Smooth muscle cell of the coronary artery (primary cell): ENCODE results near the gene SSTR5. TPM values are rescaled to one million over a fixed set of nuclear protein-coding genes. Genes with fewer than 3 reads are reported as not detected.

ENCODE experiments used
- total RNA-seq: library from RNA; depleted of rRNA; stranded (reverse); fragments of >200 nt; gene quantifications from 2 replicates; pipeline ENCODE4 v1.2.3, GENCODE V29; 2014; ENCODE audit warnings: low replicate concordance

The SSTR5 gene
- not detected in 2 replicates for total RNA-seq

DNA sequence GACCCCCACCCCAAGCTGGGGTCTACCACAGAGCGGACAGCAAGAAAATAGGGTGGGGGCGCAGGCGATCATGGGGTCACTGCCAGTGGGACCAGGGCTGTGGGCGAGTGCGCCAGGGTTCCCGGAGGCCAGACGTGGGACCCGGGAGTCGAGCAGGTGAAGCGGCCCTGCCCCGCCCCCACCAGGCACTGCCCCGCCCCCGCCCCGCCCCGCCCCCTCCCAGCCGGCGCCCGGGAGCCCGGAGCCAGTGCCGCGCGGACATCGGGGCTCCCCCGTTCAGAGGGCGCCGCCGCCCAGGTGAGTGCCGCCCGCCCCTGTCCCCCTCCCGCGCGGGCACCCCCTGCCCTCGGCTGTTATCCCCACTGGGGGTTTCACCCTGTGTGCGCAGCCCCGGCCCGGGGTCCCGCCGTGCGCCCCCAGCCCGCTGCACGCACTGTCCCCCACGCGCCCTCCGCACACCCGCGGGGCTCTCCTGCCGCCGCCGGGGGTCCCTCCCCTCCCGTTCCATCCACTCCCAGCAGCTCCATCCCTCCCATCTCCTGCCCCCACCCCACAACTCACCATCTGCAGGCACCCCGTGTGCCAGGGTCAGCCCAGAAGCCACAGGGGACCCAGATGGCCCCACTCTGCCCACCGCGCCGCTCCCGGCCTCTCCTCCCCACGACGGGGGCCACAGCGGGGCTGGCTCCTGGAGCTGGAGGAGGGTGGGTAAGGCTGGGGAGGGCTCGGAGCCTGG is at the start of gene SSTR5:
SSTR5 (plus strand) TSS at position 222 of the 736 bp plus-strand sequence. CDS start 6,122 bp downstream, outside the sequence.

DNA sequence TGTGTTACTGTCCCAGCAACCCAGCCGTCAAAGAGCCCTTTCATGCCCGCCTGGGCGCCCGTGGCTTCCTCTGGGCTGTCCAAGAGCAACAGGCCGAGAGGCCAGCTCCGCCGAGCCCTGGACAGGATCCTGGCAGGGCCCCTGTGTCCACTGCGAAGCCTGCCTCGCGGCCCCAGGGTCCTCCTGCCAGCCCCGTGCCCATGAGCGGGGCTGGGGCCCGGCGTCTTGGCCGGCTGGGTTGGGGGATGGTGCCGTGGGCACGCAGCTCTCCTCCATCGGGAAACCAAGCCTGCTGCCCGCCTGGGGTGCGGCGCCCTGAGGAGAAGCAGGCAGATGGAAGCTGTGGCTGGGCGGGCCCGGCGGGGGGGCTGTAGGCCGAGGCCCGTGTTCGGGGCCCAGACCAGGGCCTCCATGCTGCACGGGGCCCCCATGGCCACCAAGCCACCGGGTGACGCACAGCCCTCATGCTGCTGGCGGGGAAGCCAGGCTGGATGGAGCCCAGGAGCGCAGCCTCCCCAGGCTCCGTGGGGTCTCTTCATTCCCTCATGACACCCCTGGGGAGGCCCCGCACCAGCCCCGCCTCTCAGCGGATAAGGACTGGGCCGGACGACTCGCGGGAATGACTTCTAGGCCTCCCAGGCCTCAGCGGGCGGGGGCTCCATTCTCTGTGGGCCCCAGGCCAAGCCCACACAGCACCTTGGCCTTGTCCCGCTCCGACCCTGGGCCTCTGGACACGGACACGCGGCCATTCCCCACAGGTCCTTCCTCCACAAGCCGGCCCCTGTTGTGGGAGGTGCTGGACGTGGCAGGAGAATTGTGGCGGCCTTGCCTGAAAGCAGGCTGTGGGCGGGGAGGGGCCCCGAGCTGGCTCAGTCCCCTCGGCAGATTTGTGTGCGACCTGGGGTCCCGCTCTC is 23.9 kb downstream of the SSTR5 start, which contains the start of gene C1QTNF8:
C1QTNF8 (minus strand) TSS at position 76 of the 914 bp plus-strand sequence. CDS start 1,322 bp downstream, outside the sequence.

Other genes starting within 250 kb of the SSTR5 start
- gene LMF1, start 101.8 kb upstream of the SSTR5 start, total RNA-seq, result 10.8 and 15.2 TPM in 2 replicates
- gene SOX8, start 91.0 kb upstream of the SSTR5 start, total RNA-seq, result 0.45 TPM in 1 of 2 replicates, not detected in the other
- gene C1QTNF8, start 23.5 kb downstream of the SSTR5 start, total RNA-seq, result not detected in 2 replicates
- 0.45 and 2.2 TPM in 2 replicates for gene CACNA1H, start 80.4 kb downstream of the SSTR5 start, total RNA-seq
- gene TPSG1, start 152.5 kb downstream of the SSTR5 start, total RNA-seq, result not detected in 2 replicates
- not detected in 2 replicates for gene TPSB2, start 157.4 kb downstream of the SSTR5 start, total RNA-seq
- not detected in 2 replicates for gene TPSAB1, start 168.0 kb downstream of the SSTR5 start, total RNA-seq
- not detected in 2 replicates for gene TPSD1, start 183.3 kb downstream of the SSTR5 start, total RNA-seq
- gene UBE2I, start 236.9 kb downstream of the SSTR5 start, total RNA-seq, result 33.1 and 36.5 TPM in 2 replicates